Measurements from ENCODE around the gene CERS6. TPM values are rescaled to one million over a fixed set of nuclear protein-coding genes. Genes with fewer than 3 reads are reported as not detected.

Gene CERS6
- total RNA-seq, 1 experiment from 2014 or later, result 30.3 TPM

DNA sequence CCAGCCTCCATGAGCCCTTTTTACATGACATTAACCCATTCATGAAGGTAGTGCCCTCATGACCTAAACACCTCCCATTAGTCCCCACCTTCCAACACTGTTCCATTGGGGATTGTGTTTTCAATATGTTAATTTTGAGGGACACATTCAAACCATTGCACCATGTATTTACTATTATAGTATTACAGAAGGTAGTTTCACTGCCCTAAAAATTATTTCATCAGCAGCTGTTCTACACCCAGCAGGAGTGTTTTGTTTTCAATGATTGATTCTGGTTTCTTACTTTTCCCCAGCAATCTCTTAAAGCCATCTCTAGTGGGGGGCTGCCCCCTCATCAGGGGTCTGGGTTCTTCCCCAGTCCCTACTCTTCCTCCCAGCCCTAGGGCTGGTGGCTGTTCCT, 71.9 kb downstream of the CERS6 start:
- in situ Hi-C loops (cut with HindIII; ENCODE audit: low pct_unique_long_range_greater_than_20kb, low sequenced_read_pairs), result no loop called here
- no peak overlapping the region for H3K4me3 ChIP-seq (ENCODE audit: low read depth in 2 of 2, low read length in 2 of 2)
- ATAC-seq, result no peak
- no peaks in the 10 kb centered on the region for H3K9me3 ChIP-seq (ENCODE audit: control insufficient read depth, insufficient read depth, low read depth, low read length)
- H3K4me1 ChIP-seq (ENCODE audit: control insufficient read depth, insufficient read depth, low read length), result peaks cover 24% of the 10 kb centered on the region
- ChIA-PET CTCF (no interaction called here), POLR2A (no interaction called here)
- intact Hi-C loops (cut with micrococcal nuclease; ENCODE audit: unreplicated experiment), result no loop called here
- no peak for DNase-seq (ENCODE audit: low read depth, low spot score)
- H3K27me3 ChIP-seq (ENCODE audit: control insufficient read depth, insufficient read depth, low read length), result no peaks in the 10 kb centered on the region
- BruUV-seq (replicated peaks), result no TSS peak
- peak overlapping the region; percentile 51 for H3K27ac ChIP-seq (ENCODE audit: low read length)
- no peaks in the 10 kb centered on the region for H3K36me3 ChIP-seq (ENCODE audit: control insufficient read depth, insufficient read depth, low read length)
- no peak for TF ChIP-seq POLR2AphosphoS5 (IDR thresholded peaks at IDR 0.05; ENCODE audit: low read depth, low read length)
- no peak for TF ChIP-seq TCF7L2 (IDR thresholded peaks at IDR 0.05; ENCODE audit: low read depth, low read length)
- no peak for TF ChIP-seq SIN3A (IDR thresholded peaks at IDR 0.05; ENCODE audit: borderline replicate concordance, insufficient read depth, low read depth, low read length)
- TF ChIP-seq, protein P1, sequence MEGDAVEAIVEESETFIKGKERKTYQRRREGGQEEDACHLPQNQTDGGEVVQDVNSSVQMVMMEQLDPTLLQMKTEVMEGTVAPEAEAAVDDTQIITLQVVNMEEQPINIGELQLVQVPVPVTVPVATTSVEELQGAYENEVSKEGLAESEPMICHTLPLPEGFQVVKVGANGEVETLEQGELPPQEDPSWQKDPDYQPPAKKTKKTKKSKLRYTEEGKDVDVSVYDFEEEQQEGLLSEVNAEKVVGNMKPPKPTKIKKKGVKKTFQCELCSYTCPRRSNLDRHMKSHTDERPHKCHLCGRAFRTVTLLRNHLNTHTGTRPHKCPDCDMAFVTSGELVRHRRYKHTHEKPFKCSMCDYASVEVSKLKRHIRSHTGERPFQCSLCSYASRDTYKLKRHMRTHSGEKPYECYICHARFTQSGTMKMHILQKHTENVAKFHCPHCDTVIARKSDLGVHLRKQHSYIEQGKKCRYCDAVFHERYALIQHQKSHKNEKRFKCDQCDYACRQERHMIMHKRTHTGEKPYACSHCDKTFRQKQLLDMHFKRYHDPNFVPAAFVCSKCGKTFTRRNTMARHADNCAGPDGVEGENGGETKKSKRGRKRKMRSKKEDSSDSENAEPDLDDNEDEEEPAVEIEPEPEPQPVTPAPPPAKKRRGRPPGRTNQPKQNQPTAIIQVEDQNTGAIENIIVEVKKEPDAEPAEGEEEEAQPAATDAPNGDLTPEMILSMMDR (IDR thresholded peaks at IDR 0.05), result no peak
- TF ChIP-seq, protein P2, sequence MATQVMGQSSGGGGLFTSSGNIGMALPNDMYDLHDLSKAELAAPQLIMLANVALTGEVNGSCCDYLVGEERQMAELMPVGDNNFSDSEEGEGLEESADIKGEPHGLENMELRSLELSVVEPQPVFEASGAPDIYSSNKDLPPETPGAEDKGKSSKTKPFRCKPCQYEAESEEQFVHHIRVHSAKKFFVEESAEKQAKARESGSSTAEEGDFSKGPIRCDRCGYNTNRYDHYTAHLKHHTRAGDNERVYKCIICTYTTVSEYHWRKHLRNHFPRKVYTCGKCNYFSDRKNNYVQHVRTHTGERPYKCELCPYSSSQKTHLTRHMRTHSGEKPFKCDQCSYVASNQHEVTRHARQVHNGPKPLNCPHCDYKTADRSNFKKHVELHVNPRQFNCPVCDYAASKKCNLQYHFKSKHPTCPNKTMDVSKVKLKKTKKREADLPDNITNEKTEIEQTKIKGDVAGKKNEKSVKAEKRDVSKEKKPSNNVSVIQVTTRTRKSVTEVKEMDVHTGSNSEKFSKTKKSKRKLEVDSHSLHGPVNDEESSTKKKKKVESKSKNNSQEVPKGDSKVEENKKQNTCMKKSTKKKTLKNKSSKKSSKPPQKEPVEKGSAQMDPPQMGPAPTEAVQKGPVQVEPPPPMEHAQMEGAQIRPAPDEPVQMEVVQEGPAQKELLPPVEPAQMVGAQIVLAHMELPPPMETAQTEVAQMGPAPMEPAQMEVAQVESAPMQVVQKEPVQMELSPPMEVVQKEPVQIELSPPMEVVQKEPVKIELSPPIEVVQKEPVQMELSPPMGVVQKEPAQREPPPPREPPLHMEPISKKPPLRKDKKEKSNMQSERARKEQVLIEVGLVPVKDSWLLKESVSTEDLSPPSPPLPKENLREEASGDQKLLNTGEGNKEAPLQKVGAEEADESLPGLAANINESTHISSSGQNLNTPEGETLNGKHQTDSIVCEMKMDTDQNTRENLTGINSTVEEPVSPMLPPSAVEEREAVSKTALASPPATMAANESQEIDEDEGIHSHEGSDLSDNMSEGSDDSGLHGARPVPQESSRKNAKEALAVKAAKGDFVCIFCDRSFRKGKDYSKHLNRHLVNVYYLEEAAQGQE (IDR thresholded peaks at IDR 0.05; ENCODE audit: insufficient read depth in 1 of 2, low read depth in 2 of 2, low read length in 1 of 2), result no peak

DNA sequence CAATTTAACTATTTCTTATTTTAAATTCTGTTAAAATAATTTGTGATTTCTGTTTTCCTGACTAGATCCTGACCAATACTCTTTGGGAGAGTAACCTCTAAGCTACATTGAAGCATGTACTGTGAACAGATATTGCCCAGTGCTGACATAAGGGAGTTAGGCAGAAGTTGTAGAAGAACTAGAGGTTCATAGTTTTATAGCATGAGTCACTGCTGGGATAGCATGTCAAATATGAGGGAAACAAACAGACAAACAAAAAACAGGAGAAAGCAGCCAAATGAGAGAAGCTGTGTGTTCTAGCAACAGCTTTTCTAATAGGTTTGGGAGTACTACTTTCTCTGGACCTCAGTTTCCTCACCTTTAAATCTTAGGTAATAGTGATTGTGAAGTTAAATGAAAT, 72.4 kb downstream of the CERS6 start:
- peak overlapping the region; percentile 51 for H3K27ac ChIP-seq (ENCODE audit: low read length)
- DNase-seq (ENCODE audit: low read depth, low spot score), result no peak

More for the DNA sequence above, 72.4 kb downstream of the CERS6 start:
- intact Hi-C loops (cut with micrococcal nuclease; ENCODE audit: unreplicated experiment) (no loop called here), in situ Hi-C loops (cut with HindIII; ENCODE audit: low pct_unique_long_range_greater_than_20kb, low sequenced_read_pairs) (no loop called here)
- TF ChIP-seq, protein P2 (IDR thresholded peaks at IDR 0.05; ENCODE audit: insufficient read depth in 1 of 2, low read depth in 2 of 2, low read length in 1 of 2), result no peak
- TF ChIP-seq SIN3A (IDR thresholded peaks at IDR 0.05; ENCODE audit: borderline replicate concordance, insufficient read depth, low read depth, low read length), result no peak
- TF ChIP-seq TCF7L2 (IDR thresholded peaks at IDR 0.05; ENCODE audit: low read depth, low read length), result no peak
- TF ChIP-seq, protein P1 (IDR thresholded peaks at IDR 0.05), result no peak
- TF ChIP-seq POLR2AphosphoS5 (IDR thresholded peaks at IDR 0.05; ENCODE audit: low read depth, low read length), result no peak
- no TSS peak for BruUV-seq (replicated peaks)
- peak; percentile 51 for ATAC-seq
- Histone ChIP-seq H3K36me3 (ENCODE audit: control insufficient read depth, insufficient read depth, low read length) (no peaks in the 10 kb centered on the region), H3K27me3 (ENCODE audit: control insufficient read depth, insufficient read depth, low read length) (no peaks in the 10 kb centered on the region), H3K9me3 (ENCODE audit: control insufficient read depth, insufficient read depth, low read depth, low read length) (no peaks in the 10 kb centered on the region), H3K4me1 (ENCODE audit: control insufficient read depth, insufficient read depth, low read length) (peaks cover 24% of the 10 kb centered on the region), H3K4me3 (ENCODE audit: low read depth in 2 of 2, low read length in 2 of 2) (no peak overlapping the region)
- ChIA-PET POLR2A (no interaction called here), CTCF (no interaction called here)
